Activated CD8-positive, alpha-beta memory T cell treated with anti-CD3 and anti-CD28 coated beads, Interleukin-2, amount 50 U/mL, for 4 hours (primary cell): ENCODE results near the gene PDZD7.

Experiments
- DNase-seq: peaks from one replicate; pipeline ENCODE4 v3.0.0-alpha.2; 2020

PDZD7 gene

GRCh38 chr10:101016814-101017213 lies 14.1 kb downstream of the PDZD7 start:
- no peak for DNase-seq

- no peak for DNase-seq
Observed at GRCh38 chr10:101015582-101015973, 15.4 kb downstream of the PDZD7 start.

- DNase-seq: no peak
Observed at GRCh38 chr10:101014966-101015581, 15.9 kb downstream of the PDZD7 start.

GRCh38 chr10:101014230-101014884 lies 16.6 kb downstream of the PDZD7 start:
- DNase-seq: peak; percentile 77

- DNase-seq: no peak
Observed at GRCh38 chr10:101013365-101013825, 17.5 kb downstream of the PDZD7 start.

GRCh38 chr10:101012525-101013364 lies 18.2 kb downstream of the PDZD7 start:
- peak; percentile 77 for DNase-seq

- DNase-seq: no peak
Observed at GRCh38 chr10:101011517-101012423, 19.2 kb downstream of the PDZD7 start.

GRCh38 chr10:101010329-101010728 lies 20.6 kb downstream of the PDZD7 start:
- DNase-seq: no peak

- DNase-seq: no peak
Observed at GRCh38 chr10:101008823-101009423, 22.0 kb downstream of the PDZD7 start.

- no peak for DNase-seq
Observed at GRCh38 chr10:101007915-101008822, 22.8 kb downstream of the PDZD7 start.

GRCh38 chr10:101007099-101007711 lies 23.7 kb downstream of the PDZD7 start:
- no peak for DNase-seq

GRCh38 chr10:101006593-101007098 lies 24.3 kb downstream of the PDZD7 start:
- no peak for DNase-seq

GRCh38 chr10:101005869-101006567 lies 24.9 kb downstream of the PDZD7 start:
- DNase-seq: no peak

GRCh38 chr10:101005361-101005760 lies 25.6 kb downstream of the PDZD7 start:
- no peak for DNase-seq

- no peak for DNase-seq
Observed at GRCh38 chr10:101003639-101004206, 27.2 kb downstream of the PDZD7 start.

- no peak for DNase-seq
Observed at GRCh38 chr10:101002456-101002855, 28.5 kb downstream of the PDZD7 start.

- no peak for DNase-seq
Observed at GRCh38 chr10:101001659-101002035, 29.3 kb downstream of the PDZD7 start.

- DNase-seq: no peak
Observed at GRCh38 chr10:101000915-101001658, 29.8 kb downstream of the PDZD7 start.
